Adipose tissue (tissue), 3 donors: ENCODE data around the gene CFB. TPM values are rescaled to one million over a fixed set of nuclear protein-coding genes. Genes with fewer than 3 reads are reported as not detected.
"Not testable (repeated sequence)": the region's sequence is repeated elsewhere in the genome, so short reads cannot be mapped to it uniquely, and the experiment has no call there.

Experiments used
- H3K27ac ChIP-seq: one replicate; pipeline ENCODE4 v1.5.1; 2013; ENCODE audit warnings: low read depth, low read length
- WGBS, 3 donors: extraction: QIAGEN DNeasy Blood & Tissue Kit; methylation state at CpG; one replicate each; pipeline ENCODE4 v1.1.7; 2013; 5-methylcytosine and 5-hydroxymethylcytosine counted together
- polyA plus RNA-seq, 3 donors: library from polyadenylated mRNA; stranded (reverse); fragments of 200-250 nt; gene quantifications; one replicate each; pipeline ENCODE4 v1.2.3, GENCODE V29; 2013
- donor health status: healthy with polysubstance abuse.
- donor health status: Bipolar disorder and iron deficiency.
- donor health status: healthy.

Gene CFB
- polyA plus RNA-seq, 3 donors, result 23.8 to 211 (median 49.8) TPM

- H3K27ac ChIP-seq, result no peak overlapping the region
- 85 to 89% (median 86%) methylated on average over 10 of the region's 10 CpGs for WGBS, 3 donors
Measured at GRCh38 chr6:31966997-31967925, 21.4 kb downstream of the CFB start.

DNA sequence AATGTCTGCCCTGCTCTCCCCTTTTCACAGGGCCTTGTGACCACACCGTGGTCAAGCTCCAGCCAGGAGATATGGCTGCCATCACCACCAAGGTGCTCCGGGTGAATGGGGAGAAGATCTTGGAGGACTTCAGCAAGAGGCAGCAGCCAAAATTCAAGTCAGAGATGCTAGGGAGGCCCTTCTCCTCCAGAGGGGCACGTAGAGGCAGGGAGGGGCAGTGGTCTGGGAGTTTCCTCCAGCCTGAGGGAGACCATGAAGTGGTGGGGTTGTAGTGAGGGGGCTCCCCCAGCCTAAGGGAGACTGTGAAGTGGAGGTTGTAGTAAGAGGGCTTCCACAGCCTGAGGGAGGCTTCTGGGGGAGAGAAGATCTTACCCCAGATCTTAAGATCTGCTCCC is 22.0 kb downstream of the CFB start:
- H3K27ac ChIP-seq, result no peak overlapping the region
- WGBS, 3 donors, result 80 to 87% (median 82%) methylated on average over 3 of the region's 3 CpGs

DNA sequence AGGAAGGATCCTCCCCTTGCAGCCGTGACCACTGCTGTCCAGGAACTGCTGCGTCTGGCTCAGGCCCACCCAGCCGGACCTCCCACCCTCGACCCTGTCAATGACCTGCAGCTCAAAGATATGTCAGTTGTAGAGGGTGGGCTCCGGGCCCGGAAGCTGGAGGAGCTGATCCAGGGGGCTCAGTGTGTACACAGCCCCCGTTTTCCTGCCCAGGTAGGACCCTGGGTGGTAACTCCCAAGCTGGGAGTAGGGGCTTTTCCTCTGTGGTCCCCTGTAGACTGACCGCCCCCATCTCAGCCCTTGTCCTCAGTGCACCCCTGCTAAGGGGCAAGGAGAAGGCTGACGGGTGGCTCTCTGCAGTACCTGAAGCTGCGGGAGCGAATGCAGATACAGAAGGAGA is 22.4 kb downstream of the CFB start:
- WGBS, 3 donors, result 85 to 90% (median 85%) methylated on average over 11 of the region's 11 CpGs
- no peak overlapping the region for H3K27ac ChIP-seq

DNA sequence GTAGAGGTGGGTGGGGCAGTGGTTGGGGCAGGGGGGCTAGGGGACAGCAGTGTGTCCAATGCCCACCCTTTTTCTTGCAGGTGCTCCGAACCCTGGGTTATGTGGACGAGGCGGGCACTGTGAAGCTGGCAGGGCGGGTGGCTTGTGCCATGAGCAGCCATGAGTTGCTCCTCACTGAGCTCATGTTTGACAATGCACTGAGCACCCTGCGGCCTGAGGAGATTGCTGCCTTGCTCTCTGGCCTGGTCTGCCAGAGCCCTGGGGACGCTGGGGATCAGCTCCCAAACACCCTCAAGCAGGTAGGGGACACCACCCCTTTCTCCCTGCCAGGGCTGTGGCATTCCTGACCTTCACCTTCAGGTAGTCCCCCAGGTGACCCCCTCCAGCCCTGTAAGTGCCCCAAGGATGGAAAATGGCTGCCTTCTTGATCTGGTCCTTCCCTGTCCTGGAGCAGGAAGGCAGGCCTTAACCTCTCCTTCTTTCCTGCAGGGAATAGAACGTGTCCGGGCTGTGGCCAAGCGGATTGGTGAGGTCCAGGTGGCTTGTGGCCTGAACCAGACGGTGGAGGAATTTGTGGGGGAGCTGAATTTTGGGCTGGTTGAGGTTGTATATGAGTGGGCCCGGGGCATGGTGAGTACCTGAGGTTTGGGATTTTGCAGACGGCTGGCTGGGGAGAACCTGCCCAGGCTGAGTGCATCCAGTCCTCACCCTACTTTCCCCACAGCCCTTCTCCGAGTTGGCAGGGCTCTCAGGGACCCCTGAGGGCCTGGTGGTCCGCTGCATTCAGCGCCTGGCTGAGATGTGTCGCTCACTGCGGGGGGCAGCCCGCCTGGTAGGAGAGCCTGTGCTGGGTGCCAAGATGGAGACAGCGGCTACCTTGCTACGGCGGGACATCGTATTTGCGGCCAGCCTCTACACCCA is 23.2 kb downstream of the CFB start:
- WGBS, 3 donors, result 83 to 88% (median 87%) methylated on average over 23 of the region's 23 CpGs
- H3K27ac ChIP-seq, result no peak overlapping the region

GRCh38 chr6:31969712-31970603 is 24.1 kb downstream of the CFB start:
- WGBS, 3 donors, result 74 to 77% (median 75%) methylated on average over 17 of the region's 17 CpGs

DNA sequence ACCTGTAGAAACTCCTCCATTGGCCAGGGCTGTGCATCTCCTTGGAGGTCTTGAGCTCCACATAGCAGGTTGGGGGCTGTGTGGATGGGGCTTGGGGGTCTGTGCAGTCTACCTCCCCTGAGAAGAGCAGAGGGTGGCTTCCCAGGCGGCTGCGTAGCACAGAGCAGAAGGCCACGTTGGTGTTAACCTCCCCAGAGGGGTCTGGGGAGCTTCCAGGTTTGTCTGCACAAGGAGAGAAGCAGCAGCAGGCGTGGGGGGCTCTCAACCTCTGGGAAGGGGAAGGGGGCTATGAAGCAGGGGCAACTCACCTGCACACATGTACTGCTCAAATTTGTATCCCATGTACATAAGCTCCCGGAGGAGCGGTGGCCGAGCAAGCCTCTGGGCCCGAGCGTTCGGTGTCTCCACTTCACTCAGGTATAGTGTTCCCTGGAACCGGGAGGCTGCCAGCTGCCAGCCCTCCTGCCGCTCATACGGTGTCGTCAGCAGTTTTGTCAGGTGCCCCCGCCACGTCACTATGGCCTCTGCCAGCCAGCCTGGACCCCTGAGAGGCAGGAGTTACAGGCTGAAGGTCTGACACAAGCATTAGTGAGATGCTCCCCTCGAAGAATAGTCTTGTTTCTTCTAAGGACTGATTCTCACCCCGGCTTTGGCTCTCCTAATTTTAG is 24.8 kb downstream of the CFB start:
- no peak overlapping the region for H3K27ac ChIP-seq
- WGBS, 3 donors, result 59 to 81% (median 76%) methylated on average over 18 of the region's 18 CpGs

More at GRCh38 chr6:31969712-31970603, 24.1 kb downstream of the CFB start:
- H3K27ac ChIP-seq, result no peak overlapping the region

GRCh38 chr6:31971279-31971992 is 25.5 kb downstream of the CFB start:
- WGBS, 3 donors, result 17 to 25% (median 22%) methylated on average over 29 of the region's 29 CpGs
- H3K27ac ChIP-seq, result peak overlapping the region; percentile 85

DNA sequence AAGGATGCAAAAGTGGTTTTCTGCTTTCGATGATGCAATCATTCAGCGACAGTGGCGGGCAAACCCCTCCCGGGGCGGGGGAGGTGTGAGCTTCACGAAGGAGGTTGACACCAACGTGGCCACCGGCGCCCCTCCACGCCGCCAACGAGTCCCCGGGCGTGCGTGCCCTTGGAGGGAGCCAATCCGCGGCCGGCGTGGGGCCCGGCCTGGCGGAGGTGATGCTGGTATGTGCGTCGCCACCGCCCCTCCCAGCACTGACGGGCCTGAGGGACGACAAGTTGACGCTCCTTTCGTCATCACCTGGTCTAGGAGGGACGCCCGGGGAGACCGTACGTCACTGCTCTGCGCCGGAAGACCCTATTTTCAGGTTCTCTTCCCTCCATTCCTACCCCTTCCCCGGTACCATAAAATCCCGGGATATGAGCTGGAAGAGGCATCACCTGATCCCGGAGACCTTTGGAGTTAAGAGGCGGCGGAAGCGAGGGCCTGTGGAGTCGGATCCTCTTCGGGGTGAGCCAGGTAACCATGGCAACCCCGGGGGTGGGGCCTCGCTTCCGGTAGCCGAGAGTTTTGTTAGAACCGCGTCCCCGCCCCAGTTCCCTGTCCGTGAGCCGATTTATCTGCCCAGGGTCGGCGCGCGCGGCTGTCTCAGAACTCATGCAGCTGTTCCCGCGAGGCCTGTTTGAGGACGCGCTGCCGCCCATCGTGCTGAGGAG is 26.3 kb downstream of the CFB start, which contains the start of gene DXO:
TSS of gene DXO (minus strand) at position 146 of the 716 bp plus-strand sequence. CDS start 463 bp downstream, outside the sequence.
- WGBS, 3 donors, result 0 to 1% (median 0%) methylated on average over 61 to 62 of the region's 62 CpGs
- peak within 1 kb of the TSS; percentile 85 for H3K27ac ChIP-seq

- peak overlapping the region; percentile 85 for H3K27ac ChIP-seq
- WGBS, 3 donors, result 7 to 8% (median 7%) methylated on average over 19 of the region's 19 CpGs
Measured at GRCh38 chr6:31972709-31973350, 26.9 kb downstream of the CFB start.

- not testable (repeated sequence) for H3K27ac ChIP-seq
- WGBS, 3 donors, result 95% methylated on average over 21 to 29 of the region's 30 CpGs
Measured at GRCh38 chr6:31976065-31976464, 30.2 kb downstream of the CFB start.

- no peak overlapping the region for H3K27ac ChIP-seq
- WGBS, 3 donors, result 94 to 97% (median 95%) methylated on average over 12 of the region's 12 CpGs
Measured at GRCh38 chr6:31977816-31978431, 32.0 kb downstream of the CFB start.

- H3K27ac ChIP-seq, result no peak overlapping the region
- WGBS, 3 donors, result 81 to 96% (median 92%) methylated on average over 5 of the region's 5 CpGs
Measured at GRCh38 chr6:31978831-31979230, 32.9 kb downstream of the CFB start.

GRCh38 chr6:31979238-31979898 is 33.5 kb downstream of the CFB start:
- 83 to 87% (median 84%) methylated on average over 1 to 3 of the region's 3 CpGs for WGBS, 3 donors
- no peak overlapping the region for H3K27ac ChIP-seq

- not testable (repeated sequence) for H3K27ac ChIP-seq
- 87 to 93% (median 90%) methylated on average over 12 to 13 of the region's 13 CpGs for WGBS, 3 donors
Measured at GRCh38 chr6:31980195-31980876, 34.4 kb downstream of the CFB start.
